Stimulated activated CD4-positive, alpha-beta T cell treated with anti-CD3 and anti-CD28 coated beads, Interleukin-1b, Interleukin-23, amount 100 ng/mL, for 4 hours (primary cell): Measurements from ENCODE around the gene TARBP1.
A peak's percentile ranks its signal among the peaks of the same experiment; 100 is the strongest.
"Not testable (repeated sequence)": the region's sequence is repeated elsewhere in the genome, so short reads cannot be mapped to it uniquely, and the experiment has no call there.

Experiments
- DNase-seq, 2 donors: peaks; one replicate each; pipeline ENCODE4 v3.0.0-alpha.2; 2020; ENCODE audit warnings: low read depth in 2 of 2

Gene TARBP1

DNA sequence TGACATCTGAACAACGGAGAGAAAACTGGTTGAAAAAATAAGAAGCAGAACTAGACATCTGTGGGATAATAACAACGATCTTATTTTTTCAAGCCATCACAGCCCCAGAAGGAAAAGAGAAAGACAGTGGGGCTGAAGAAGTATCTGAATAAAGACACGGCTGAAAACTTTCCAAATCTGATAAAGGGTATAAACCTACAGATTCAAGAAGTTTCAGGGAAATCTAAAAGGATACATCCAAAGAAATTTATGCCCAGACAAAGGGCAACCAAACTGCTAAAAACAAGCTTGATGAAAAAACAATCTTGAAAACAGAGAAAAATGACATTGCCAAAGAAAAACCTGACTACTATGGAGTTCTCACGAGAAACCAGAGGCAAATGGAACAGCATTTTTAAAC, 40.4 kb downstream of the TARBP1 start:
- no peak for DNase-seq

DNA sequence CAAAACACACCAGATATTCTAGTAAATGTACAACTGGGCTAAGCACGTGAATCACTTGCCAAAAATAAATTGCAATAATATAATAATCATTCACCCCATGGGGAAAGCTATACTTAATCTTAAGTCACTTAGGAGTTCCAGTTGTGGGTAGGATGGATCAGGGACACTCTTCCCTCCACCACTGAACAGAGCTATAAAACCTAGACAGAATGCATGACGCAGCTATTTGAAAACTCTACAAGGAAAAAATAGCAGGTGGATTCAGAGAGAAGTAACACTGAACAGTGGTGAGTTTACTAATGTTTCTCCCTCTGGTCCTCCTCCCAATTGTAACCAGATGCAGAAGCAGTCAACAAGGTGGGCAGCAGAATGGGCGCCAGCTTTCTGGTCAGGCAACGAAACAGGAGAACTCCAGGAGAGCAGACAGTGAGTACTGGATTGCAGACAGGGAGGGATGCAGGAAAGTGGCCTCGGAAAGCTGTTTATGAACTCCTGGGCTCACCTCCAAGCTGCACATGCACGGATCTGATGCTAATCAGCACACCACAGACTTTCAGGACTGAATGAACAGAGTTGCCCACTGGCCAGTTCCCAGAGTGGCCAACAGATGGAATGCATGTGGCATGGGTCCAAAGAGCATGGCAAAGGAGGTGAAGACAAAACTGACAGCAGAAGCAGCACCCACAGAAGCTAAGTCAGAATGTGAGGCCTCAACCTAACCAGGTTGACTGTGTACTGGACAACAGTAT, 41.4 kb downstream of the TARBP1 start:
- DNase-seq: no peak

DNA sequence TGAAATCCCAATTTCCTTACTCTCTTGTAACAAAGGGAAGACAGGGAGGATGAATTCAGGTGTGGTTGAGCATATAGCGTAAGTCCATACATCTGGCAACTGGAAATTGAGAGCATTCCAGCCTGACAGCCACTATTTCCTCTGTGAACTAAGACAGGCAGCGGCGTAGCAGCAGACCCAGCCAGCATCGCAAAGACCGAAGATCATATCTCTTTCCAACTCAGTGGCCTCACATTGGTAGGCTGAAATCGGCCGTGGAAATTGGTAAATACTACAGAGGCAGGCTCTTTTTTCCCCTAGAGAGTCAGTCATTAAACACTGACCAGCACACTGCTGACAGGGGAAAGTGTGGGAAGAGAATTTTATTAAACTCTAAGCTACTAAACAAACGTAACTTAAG, 43.4 kb downstream of the TARBP1 start:
- no peak for DNase-seq

DNA sequence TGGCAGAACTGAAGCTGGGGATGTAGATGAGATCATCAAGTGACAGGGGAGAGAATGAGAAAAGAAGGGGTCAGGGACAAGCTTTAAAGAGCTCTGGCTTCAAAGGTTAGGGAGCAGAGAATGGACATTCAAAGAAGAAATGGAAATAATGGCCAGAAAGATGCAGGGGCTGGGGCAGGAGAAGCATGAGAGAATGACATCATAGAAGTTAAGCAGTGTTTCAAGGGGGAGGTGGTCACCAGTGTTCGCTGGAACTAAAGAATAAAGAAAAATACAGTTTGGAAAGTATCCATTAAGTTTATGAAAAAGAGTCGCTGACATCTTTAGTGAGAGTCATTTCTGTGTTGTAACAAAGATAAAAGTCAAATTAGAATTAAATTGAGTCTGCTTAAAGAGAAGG, 44.3 kb downstream of the TARBP1 start:
- no peak for DNase-seq

DNA sequence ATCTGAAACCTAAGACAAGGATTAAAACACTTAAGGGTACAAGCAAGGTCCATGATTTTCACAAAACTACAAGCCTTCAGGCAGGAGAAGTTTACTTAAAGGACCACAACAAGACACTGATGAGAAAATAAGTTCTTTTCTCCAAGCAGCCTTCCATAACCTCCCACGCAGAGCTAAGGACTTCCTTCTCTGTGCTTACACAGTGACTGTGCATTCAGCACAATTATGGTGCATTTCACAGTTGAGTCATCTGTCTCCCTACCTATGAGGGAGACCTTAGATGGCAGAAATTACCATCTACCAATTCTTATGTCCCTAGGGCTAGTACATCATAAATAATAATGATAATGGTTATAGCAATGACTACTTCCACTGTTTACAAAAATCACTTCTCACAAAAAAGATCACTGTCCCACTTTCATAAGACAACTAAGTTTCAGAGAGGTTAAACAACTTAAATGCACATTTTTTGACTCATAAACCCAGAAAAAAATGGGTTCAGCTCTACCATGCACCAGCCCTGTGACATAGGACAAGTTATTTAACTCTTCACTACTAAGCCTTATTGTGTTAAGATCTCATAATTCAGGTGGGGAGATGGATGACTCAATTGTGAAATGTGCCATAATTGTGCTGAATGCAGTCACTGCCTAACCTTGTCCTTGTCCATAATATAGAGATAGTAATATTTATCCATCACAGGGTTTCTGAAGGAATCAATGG, 45.3 kb downstream of the TARBP1 start:
- no peak for DNase-seq

DNA sequence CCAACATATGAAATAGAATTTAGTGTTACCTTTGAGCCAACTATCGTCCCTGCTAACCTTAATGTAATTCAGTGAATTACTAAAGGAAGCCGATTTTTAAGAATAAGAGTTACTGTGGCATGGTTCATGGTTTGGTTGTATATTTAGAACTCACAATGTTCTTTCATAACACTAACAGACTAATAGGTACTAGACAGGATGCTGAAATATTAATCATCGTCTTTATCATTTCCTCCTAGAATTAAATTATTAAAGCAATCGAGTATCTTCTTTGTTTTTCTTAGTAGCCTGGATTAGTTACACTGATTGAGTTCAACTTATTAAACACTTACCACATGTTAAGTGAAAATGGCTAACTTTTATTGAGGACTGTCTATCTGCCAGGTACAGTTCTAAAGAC, 47.7 kb downstream of the TARBP1 start:
- DNase-seq: no peak

DNA sequence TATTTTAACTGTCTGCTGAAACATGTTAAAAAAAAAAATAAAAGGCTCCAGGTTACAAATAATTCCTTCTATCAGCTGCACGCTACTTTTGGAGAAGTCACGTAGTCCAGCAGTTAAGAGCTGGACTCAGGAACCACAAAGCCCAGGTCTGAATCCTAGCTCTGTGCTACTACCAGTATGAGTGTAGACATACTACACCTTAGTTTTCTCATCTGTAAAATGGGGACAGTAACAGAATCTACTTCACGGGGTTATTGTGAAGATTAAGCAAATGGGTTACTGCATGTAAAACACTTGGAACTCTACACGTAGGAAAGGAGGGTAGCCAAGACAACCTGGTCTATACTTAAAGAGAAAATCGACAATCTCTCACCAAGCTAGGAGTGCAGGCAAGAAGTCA, 48.3 kb downstream of the TARBP1 start:
- DNase-seq: no peak

DNA sequence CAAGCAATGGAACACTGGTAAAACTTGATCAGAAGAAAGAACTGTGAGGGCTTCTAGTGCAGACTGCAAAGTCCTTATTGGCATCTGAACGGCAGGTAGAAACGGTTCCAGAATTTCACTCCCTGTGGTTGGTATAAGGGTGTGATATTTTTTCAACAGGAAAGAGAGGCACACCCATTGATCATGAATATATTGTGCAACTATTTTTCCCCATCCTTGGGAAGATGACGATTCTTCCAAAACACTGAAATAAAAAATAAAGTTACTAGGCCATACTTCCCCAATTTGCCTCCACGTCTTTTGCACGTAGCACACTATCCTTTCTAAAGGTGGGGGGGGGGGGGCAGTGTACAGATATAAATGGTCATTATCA, 49.6 kb downstream of the TARBP1 start:
- DNase-seq: no peak

DNA sequence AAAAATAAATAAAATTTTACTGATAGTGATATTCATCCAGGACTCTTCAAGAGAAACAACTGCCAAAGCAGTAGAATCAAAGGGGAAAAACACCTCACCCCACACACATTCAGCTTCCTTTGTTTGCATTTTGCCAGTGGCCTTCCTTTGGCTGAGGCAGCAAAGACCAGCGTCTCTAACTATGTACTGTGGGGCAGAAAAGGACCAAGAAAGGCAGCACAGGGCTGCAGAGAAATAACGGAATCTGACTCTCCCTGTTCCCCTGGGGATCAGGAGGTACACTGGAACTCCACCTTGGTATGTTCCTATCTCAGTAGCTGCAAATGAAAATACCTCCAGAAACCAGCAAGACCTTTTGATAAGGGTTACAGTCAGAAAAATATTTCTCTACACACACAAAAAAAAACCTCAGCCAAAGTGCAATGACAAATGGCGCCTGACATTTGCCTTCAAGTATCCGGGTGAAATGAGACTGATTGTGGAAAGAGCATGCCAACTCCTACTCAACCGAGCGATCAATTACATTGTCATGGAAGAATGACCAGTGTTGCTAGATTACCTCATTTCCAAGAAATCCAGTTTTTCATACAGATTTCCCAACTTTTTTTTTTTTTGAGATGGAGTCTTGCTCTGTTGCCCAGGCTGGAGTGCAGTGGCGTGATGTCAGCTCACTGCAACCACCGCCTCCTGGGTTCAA, 50.9 kb downstream of the TARBP1 start:
- DNase-seq: no peak

DNA sequence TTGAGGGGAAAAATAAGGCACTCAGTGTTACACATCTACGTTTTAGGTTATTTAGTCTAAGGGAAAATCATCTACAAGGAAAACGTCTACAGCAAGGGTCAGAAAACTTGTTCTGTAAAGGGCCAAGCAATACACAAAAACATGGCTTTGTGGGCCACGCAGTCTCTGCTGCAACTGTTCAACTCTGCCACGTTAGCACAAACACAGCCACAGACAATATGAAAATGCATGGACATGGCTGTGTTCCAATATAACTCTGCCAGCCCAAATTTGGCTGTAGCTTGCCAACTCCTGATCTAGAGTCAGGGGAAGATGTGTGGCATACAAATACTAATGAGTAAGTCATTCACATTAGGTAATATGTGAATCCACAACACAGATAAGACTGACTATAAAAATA, 65.0 kb downstream of the TARBP1 start:
- no peak for DNase-seq

DNA sequence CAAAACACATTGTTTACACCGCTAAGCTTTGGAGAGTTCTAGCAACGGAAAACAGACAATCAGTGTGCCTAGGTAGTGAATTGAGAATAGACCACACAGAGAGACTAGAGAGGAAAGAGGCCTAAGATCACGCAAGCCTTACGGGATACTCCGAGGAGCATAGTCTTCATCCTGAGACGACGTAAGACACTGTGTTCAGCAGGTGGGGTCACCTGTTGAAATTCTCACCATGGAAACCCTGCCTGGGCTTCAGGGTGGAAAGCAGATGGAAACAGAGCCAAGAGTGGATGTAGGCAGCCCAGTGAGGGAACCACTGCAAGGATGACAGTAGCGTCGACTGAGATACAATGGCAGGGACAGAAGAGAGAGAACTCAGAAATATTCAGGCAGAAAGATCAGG, 65.5 kb downstream of the TARBP1 start:
- DNase-seq: no peak

DNA sequence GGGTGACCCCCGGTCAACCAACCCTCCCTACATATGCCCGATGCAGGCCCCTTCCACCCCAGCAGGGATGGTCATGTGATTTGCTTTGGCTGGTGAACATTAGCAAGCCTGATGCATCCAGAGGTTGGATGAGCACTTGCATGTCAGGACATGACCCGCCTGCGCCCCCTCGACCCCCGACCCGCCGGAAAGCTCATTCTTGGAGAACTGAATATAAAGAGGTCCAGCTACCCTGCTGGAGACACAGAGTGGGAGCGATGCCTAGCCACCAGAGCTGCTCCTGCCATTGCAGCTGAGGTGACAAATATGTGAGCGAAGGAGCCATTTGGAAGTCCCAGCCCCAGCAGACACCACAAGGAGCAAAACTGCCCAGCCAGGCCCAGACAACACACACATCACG, 66.1 kb downstream of the TARBP1 start:
- no peak for DNase-seq

DNA sequence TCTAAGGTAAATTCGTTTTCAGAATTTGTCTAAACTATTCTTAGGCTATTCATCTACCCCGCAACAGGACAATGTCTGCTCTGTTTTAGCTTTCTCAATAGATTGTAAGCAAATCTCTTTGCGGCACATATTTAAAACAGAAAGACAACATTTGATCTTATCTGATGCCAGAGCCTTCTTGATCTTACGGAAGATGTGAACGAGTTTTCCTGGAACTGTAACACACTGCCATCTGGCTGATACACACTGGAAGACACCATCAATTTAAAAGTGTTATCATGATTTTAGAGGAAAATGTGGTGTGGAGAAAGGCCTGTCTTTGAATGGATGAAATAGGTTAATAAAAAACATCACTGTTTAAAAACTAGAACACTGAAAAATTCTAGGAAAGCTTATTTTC, 69.7 kb downstream of the TARBP1 start:
- peak in 1 of 2 donors; percentile 10 for DNase-seq

DNA sequence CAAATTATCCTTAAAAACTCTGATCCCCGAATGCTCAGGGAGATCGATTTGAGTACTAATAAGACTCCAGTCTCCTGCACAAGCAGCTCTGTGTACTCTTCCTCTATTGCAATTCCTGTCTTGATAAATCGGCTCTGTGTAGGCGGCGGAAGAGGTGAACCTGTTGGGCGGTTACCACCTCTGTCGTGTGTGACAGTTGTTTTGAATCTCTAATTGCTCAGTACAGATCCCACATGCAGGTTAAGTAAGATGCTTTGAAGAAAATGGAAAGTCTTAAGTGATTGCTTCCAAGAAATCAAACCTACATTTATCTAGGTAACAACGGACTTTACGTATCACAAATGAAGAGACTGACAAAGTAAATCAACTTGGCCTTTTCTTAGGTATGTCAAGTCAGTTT, 70.2 kb downstream of the TARBP1 start:
- peak; percentile 38 to 60 for DNase-seq

DNA sequence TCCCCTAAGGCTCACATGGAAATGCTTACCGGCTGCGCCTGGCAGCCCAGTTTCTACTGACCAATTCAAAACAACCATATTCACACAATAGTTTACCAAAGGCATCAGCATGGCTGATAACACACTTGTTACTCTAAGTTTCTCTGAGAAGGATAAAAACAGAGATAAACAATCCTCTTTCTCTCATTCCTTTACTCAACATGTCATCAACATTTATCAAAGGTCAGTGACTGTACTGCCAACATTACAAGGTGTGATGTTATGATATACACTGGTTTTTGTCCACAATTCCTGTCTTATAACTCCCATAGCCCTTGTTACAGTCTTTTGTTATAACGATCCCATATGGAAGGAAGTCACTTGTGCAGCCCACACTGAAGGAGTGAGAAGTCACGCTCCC, 72.1 kb downstream of the TARBP1 start:
- no peak for DNase-seq

DNA sequence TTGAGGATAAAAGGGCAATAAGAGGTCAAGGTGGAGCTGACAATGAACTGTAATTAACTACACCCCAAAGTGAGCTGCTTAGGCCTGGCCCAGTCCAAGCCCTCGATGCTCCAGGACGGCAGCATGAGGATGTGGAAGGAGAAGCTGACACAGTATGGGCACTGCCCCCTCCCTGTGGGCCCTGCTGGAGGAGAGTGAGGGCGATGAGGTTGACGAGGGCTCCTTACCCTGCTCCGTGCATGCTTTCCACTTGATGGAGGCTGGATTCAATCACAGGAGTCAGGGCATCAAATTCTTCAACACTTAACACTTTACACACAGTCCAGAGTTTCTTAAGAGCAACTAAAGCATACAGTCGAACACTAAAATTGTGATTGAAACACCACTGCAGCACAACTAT, 73.3 kb downstream of the TARBP1 start:
- DNase-seq: no peak

DNA sequence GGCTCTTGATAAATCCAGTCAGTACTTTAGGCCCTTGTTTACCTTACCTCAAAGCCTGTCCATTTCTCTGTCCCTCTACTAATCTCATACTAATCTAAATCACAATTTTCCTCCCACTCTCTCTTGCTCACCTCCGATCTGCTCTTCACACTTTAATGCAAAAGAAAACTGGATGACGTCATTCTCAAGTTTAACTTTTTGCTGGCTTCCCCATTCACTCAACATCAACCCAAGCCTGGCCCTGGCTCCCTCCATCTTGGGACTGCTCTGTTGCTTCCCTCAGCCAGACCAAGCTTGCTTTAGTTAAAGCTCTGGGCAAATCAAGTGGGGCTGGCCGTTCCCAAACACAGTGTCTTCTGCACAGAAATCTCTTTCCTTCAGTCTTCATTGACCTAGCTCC, 76.0 kb downstream of the TARBP1 start:
- DNase-seq: no peak

DNA sequence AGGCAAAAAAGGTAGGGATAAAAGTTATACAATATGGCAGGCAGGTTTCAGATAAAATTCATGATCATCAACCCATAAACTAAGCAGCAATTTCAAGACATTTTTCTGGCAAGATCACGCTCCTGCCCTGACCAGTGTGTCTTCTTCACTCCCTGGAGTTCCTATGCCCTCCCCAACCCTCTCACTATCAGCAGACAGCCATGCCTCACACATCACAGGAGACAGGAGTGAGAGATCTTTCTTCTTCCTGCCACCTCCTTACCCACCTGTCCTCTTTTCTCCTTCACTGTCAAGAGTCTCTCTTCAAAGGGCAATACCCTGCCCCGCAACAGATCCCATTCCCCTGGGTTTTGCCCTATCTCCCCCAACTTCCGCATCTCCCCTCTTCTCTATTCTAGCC, 77.3 kb downstream of the TARBP1 start:
- DNase-seq: no peak

DNA sequence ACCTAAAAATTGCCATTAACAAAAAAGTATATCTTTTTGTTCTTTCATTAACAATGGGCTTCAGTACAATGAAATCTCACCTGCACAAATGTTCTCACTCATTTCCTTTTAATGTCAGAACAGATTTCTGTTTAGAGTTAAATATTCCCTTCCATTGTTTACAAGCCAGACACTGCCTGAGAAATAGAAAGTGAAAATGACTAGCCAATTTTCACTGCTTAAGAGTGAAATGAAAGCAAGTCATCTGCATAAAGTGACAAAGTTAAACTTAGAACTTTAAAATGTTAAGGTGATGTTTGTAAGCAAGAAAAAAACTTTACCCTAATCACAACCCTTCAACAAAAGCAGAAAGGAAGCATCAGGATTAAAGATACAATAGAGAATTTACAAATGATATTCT, 78.2 kb downstream of the TARBP1 start:
- DNase-seq: no peak

DNA sequence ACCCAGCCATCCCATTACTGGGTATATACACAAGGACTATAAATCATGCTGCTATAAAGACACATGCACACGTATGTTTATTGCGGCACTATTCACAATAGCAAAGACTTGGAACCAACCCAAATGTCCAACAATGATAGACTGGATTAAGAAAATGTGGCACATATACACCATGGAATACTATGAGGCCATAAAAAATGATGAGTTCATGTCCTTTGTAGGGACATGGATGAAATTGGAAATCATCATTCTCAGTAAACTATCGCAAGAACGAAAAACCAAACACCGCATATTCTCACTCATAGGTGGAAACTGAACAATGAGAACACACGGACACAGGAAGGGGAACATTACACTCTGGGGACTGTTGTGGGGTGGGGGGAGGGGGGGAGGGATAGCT, 79.5 kb downstream of the TARBP1 start:
- not testable (repeated sequence) for DNase-seq

DNA sequence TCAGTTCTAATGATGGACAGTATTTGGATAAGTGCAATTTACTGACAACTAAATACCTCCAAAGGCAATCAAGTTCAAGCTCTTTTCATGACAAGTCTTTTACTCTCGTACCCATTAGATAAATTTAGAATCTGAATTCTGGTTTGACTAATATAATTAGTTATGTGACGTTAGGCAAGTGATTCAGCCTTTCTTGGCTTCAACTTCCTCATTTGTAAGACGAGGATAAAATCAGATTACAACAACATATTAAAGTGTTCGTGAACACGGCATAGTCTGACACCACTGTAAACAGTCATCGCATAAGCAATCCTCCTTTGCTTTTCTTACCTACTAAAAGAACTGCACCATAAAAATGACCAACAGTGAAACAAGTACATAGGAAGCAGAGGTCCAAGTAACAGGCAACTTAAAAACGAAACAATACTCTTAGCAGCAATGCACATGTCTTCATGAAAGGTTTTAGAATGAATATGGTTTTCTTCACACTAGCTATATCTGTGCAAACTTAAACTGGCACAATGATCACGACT, 80.1 kb downstream of the TARBP1 start:
- no peak for DNase-seq

DNA sequence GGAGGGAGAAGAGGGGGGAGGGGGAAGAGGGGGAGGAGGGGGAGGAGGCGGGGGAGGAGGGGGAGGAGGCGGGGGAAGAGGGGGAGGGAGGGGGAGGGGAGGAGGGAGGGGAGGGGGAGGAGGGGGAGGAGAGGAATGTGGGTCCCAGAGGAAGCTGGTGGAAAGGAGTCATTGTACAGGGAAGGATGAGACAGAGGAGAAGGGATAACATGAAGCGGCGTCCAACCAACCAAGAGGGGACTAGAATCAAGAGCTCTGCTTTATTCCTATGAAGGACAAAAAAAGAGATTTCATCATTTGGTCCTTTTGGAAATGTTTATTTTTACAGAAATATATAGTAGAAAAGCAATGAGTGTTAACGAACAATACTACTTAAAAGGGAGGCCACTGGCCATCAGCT, 81.2 kb downstream of the TARBP1 start:
- DNase-seq: no peak

DNA sequence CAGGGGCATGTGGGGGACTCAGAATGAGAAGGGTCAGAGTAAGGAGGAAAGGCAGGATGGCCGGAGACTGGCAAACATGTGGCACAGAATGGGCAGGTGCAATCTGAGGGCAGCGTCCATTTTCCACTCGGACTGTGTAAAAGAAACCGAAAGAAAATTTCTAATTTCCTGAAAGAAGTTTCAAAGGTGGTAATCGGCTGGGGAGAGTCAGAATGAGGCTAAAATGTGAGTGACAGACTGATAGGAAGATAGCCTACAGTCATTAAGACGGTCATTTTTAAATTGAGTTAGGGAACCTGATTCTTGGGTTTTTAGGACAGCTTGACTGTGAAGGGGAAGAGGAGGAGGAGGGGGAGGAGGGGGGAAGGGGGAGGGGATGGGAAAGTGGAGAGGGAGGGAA, 82.1 kb downstream of the TARBP1 start:
- no peak for DNase-seq
